Astrocyte of the hippocampus (primary cell): ENCODE measurements around the gene PACSIN2.
A peak's percentile ranks its signal among the peaks of the same experiment; 100 is the strongest.
"Not testable (repeated sequence)": the region's sequence is repeated elsewhere in the genome, so short reads cannot be mapped to it uniquely, and the experiment has no call there.

Experiments used
- DNase-seq: peaks from one replicate; pipeline ENCODE4 v3.0.0; 2011; ENCODE audit warnings: low read depth, low spot score

PACSIN2 gene

DNA sequence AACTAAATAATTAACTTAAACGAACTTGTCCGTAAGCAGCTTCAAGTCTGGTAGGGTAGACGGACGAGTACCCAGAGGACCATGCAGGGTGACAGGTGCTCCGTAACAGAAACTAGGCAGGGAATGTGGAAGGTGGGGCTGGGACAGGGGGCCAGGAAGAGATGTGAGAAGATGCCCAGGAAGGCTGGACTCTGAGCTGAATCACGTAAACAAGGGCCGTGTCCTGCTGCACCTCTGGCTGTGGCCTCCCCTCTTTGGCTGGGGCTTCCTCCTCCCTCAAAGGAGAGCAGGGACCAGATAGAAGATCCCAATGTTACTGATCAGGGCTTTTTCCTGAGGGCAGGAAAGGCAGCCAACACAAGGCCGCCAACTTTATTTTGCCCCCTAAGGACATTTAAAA, 47.9 kb downstream of the PACSIN2 start:
- DNase-seq, result no peak

GRCh38 chr22:42966497-42966896, 48.5 kb downstream of the PACSIN2 start:
- DNase-seq, result no peak

GRCh38 chr22:42964994-42965699, 49.8 kb downstream of the PACSIN2 start:
- DNase-seq, result no peak

DNA sequence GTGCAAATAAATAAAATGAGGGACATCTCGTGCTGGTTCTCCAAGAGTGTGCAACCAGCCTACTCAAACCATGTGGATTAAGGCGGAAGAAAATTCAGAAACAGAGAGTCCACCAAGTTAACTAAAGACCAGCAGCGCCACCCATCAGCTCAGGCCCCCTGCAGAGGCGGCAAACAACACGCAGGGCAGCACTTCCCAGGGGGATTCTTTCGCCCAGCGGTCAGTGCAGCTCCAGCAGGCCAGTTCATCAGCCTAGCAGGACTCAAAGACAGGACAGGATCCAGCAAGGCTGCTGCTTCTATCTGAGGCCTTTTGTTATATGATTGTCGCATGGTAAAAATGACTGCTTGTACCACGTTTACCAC, 51.7 kb downstream of the PACSIN2 start:
- no peak for DNase-seq

DNA sequence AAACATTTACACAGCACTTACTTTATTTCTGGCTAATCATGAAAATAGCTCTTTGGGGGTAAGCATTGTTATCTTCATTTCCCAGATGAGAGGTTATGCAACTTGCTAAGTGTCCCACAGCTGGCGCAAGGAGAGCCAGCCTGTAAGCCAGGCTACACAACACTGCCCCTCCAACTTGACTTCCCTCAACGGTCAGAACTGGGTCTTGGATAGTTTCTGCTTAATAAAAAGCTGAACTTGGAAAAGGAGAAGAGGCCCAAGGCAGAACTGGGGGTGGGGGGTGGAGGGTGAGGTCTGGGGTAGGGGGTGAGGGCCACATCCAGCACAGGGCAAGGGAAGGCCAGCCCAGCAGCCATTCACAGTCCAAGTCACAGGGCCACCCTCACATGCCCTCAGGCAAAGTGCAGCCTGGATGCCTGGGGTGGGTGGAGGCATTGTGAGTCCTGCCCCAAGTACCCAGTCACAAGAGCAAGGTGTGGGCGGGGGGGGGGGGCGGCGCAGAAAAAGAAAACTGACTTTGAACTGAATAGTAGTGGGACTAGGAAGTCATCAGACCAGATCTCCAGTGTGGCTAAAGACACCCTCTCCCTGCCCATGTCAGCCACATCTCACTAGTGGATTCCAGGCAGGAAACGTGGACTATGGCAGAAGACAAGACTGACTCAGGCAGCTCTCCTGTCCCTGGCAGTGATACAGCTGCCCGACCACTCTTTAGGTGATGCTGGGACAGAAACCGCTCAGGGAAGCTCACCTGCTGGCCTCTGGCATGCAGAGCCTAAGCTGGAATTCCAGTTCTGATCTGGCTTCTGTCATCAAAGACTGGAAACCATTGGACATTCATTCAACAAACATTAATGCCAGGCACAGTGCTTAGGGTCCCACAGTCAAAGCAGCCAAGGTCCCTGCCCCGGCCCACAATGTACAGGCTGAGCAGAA, 52.4 kb downstream of the PACSIN2 start:
- no peak for DNase-seq

GRCh38 chr22:42961810-42962209, 53.1 kb downstream of the PACSIN2 start:
- no peak for DNase-seq

DNA sequence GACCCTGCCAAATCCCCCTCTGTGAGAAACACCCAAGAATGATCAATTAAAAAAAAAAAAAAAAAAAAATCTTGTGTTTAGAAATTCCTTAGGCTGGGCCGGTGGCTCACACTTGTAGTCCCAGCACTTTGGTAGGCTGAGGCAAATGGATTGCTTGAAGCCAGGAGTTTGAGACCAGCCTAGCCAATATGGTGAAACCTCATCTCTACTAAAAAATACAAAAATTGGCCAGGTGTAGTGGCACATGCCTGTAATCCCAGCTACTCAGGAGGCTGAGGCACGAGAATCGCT, 53.6 kb downstream of the PACSIN2 start:
- DNase-seq, result not testable (repeated sequence)

- no peak for DNase-seq
Measured at GRCh38 chr22:42960531-42961399, 54.2 kb downstream of the PACSIN2 start.

DNA sequence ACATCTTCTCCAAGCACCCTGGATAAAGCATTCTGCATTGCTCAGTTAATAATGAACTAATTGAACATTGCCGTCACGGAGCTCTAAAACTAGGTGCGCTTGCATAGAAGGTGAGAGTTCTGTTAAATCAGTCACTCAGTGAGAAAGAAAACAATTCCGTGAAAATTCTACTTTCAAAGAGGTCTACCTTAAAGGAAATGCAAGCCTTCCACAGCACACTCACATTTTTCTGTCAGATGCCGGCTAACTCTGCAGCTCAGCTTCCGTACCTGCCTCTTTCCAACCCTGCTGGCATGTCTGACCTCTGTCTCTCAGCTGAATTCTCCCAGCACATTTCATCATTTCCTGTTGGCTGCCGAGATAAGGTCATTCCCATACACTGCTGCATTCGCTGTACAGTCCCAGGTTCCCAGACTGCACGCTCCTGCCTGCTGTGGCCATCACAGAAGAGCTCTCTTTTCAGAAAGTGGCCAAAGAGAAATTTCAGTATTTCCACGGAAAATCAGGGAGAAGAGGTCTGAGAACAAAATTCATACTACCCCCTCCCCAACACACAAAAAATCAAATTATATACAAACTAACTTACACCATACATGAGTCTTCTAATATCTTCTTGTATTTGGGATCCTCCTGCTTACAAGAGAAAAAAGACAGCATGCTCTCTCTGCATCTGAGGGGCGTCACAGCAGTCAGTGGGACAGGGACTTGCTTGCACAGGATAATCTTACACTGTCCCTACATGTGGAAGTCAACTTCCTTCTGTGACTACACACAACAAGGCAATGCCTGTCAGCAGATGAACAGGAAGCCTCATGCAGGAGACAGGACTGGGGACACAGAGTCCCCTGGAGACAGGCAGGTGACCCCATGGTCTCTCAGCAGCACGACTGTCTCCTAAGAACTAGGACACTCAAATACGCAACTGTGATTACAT, 55.1 kb downstream of the PACSIN2 start:
- DNase-seq, result peak; percentile 72

DNA sequence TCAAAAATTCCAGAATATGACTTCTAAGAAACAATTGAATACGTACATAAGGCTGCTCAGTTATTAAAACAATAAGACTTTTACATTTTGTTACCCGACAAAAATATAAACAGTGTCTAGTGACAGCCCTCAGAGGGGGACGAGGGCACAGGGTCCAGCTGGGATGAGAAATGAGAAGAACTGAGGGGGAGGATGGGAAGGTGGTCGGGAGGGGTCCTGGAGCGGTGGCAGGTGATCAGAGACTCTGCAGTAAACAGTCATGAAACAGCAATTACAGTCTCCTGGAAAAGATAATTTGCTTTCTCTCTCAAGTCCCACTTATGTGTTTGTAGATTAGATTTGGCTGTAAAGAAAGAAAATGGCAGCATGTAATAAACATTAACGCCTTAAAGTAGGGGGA, 56.0 kb downstream of the PACSIN2 start:
- no peak for DNase-seq

DNA sequence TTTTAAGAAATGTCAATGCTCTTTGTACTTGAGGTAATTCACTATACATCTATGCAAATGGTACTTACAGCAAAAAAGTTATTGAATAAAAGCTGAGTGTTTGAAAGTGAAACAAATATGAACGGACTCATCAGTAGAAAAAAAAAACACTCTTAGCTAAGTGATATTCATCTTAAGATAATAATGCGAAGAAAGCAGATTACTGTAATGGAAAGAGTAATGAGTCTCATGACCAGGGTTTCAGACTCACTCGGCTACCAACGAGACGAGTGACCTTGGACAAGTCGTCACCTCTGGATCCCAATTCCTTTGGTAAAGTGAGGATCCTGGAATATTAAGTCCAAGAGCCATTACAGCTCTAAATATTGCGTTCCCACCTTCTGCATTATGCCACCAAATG, 57.0 kb downstream of the PACSIN2 start:
- DNase-seq, result no peak

- DNase-seq, result no peak
Measured at GRCh38 chr22:42957544-42957943, 57.4 kb downstream of the PACSIN2 start.

- DNase-seq, result no peak
Measured at GRCh38 chr22:42955848-42956247, 59.1 kb downstream of the PACSIN2 start.

DNA sequence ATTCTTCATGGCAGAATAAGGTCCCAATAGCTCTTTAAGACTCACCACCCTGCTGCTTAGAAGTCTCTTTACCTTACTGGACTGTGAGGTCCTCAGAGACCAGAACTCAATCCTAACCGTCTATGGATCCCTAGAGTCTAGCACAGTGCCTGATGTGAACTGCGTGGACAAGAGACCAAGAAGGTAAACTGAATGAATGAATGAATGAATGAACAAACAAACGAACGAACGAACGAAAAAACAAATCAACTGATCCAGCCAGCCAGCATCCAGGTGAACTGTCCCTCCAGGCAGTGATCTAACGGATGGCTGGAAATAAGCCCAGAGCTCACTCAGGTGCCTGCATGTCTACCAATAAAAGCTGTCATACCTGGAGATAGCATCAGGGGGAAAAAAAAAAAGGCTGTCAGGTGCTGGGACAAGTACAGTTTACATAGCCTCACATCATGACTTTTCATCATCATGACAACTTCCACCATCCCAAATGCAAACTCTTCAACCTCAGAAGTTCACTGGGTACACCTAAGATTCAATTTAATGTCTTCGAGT, 59.8 kb downstream of the PACSIN2 start:
- DNase-seq, result no peak

GRCh38 chr22:42953751-42954150, 61.2 kb downstream of the PACSIN2 start:
- DNase-seq, result not testable (repeated sequence)

DNA sequence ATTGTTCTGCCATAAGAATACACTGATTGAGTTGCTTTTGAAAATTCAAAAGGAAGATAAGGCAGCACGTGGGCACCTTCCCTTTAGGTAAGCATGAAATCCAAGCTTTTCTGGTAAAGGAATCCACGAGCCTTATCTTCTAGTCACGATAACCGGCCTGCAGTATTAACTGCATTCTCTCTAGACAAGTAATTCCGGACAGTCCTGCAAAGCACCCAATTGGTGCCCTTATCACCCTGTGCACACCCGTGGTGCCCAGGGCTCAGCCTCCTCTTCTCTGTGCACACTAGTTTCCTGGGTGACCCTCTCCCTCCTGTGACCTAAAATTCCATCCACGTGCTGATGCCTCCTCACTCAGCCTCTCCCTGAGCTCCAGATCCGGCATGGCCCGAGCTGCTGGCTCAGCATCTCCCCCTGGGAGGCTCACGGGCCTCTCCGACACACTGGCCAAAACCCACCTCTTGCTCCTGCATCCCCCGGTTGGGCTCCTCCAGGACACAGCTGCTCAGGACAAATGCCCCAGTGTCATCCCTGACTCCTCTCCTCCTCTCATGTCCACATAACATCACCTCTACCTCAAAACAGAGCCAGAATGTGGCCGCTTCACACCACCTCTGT, 63.7 kb downstream of the PACSIN2 start:
- no peak for DNase-seq

DNA sequence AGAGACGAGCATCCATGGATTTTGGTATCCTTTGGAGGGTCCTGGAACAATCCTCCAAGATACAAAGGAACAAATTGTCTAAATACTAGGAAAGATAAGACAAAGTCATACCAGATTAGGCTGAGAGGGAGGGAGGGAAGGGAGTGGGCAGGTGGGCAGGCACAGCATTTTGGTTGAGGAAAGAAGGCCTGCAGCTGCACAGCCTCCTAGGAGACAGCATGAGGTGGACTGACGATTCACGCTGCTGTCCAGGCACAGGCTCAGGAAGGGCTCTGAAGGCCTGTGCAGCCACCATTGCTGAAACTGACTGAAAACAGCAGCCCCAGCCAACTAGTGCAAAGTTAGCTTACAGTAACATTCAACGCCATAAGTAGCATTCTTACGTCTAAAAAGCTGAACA, 64.7 kb downstream of the PACSIN2 start:
- no peak for DNase-seq

GRCh38 chr22:42949159-42949558, 65.8 kb downstream of the PACSIN2 start:
- DNase-seq, result peak; percentile 48

GRCh38 chr22:42948294-42948693, 66.7 kb downstream of the PACSIN2 start:
- DNase-seq, result no peak
